GM19467 (cell line): ENCODE data around the gene C1QC.

Experiments used
- ATAC-seq: cut with Tn5 transposase; IDR thresholded peaks from one replicate; pipeline ENCODE4 v1.9.1; 2021; ENCODE audit warnings: mild to moderate bottlenecking, moderate library complexity; ENCODE audit not compliant: unreplicated experiment

Gene C1QC

DNA sequence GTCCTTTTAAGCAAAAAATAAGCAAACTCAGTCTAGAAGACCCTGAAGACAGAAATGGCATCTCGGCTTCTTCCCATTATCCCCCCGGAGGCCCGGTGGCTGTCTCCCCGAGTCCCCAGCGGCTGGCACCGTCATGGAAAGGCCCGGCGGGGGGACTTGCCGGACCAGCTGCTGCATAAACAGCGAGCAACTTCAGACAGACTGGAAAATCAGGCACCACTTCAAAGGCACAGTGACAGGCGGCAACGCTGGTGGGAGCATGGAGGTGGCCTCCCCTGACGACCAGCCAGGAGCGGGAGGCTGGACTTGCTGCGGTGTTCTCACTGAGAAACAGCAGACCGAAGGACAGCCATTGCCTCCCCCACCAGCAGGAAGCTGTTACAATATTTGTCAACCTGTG lies 25.4 kb upstream of the C1QC start:
- no peak for ATAC-seq

DNA sequence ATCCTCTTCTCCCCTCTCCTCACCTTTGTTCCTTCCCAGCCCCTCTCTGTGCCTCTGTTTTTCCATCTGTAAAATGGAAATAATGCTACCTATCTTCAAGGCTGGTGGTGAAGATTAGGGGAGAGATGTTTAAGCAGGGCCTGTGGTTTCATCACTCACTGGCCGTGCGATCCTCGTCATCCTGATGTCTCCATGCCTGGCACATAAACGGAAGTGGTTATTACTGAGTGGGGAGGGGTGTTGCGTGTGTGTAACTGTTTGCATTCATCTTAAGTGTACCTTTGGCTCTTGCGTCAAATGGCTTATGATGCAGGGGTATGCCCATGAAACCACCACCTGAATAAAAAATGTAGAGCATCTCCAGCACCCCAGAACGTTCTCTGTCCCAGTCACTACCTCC lies 24.2 kb upstream of the C1QC start:
- ATAC-seq, result no peak

DNA sequence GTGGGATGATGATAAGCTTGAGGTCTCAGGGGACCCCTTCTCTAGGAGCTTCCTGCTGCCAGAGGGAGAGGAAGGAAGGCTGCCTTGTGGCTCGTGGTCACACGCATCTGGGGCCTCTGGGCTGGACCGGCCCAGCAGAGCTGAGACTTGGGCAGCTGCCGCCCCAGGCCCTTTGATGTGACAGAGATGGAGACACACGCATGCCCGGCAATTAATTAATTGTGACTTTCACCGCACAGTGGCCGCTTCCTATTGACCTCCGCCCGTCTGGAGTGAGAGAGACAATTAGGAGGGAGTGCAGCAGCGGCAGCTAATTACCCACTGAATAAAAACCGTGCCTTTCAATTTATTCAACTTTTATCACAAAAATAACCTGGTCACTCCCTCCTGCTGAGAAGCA lies 23.6 kb upstream of the C1QC start:
- ATAC-seq, result no peak

DNA sequence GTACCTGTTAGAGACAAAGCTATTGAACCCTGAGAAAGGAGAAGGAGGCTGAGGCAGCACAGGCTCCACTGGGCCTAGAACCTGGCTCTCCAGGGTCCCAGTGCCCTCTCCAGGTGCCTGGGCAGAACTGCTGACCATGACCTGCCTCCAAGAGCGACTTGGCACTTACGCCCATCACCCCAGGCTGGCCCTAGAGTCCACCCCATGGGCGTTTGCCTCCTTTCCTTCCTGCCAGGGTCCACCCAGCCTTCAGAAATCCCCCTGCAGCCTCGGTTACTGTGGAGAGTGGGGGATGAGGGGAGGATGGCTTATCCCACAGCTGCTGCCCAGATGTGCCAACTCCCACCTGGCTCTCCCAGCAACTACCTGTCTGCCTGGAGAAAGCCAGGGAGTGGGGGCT lies 21.7 kb upstream of the C1QC start:
- ATAC-seq, result no peak

DNA sequence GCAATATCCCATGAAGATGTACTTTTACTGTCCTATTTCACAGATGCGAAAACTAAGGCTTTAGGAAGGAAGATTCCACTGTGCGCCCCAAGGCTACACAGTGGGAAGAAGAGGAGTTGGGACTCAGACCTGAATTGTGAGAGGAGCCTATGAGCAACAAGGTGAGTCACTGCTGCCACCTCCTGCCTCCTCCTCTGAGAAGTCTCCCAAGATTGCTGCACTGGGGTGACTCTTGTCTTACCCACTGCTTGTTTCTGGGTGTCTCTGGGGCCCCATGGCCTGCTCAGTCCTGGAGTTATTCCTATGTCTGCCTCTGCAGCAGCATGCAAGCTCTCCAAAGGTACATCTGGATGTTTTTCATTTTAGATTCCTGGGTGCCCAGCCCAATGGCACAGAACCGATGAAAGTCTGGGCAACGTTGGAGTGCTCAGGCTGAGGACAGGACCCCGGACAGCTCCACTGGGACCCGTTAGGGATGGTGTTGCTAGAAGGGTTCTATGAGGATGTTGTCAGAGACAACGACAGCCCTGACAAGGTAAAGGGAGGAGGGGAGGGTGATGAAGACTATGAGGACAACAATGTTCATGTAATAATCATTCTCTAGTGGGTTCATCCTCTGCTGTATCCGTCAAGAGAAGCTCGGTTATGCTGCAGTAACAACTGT lies 18.0 kb upstream of the C1QC start:
- ATAC-seq, result no peak

DNA sequence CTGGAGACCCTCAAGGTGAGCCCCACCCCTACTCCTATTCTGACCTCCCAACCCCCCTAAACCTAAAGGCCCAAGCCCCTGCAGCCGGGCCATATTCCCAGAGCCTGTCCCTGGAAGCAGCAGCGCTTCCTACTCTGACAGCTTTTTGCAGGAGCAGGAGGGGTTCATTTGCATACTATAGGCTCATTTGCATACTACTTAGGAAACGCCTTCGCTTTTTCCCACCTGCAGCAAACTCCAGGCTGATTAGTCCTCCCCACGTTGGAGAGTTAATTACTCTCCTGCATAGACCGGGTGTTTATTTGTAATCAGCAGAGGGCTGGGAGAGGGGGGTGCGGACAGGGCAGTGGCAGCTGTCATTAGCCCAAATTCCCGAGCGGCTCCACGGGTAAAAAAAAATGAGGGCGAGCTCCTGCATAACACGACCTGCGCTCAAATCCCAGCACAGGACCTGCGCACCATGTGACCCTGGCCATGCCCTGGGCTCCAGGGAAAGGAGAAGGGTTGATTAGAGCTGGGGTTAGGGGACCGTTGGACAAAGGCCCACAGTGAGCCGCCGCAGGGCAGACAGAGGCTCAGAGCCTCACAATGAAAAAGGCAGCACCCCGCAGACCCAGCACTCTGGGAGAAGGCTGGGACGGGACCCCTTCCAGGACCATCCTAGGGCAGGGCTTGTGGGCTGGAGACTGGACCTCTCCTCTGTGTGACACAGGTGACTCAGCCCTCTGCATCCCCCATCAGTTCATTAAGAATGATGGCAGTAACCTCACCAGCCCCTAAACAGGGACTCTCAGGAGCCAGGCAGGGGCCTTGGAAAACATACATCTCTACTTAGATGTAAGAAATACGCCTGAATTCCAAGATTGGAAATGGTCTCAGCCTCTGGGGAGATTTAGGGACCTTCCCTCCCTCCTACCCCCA lies 16.9 kb upstream of the C1QC start:
- no peak for ATAC-seq

DNA sequence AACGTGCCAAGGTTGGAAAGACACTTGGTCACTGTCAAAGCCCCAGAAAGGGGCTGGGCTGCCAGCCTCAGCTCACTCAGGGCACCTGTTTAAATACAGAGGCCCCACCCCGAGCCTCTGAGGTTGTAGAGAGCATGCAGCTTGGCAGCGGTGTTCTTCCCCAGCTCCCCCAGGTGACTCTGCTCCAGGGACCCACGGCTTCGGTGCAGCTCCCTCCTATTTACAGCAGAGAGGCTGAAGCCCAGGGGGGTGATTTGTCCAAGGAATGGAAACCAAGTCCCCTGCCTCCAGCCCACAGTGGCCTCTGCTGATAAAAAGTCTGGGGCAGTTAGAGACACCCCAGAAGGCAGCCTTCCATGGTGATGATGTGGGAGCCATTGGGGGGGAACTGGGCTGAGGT lies 16.1 kb upstream of the C1QC start:
- ATAC-seq, result no peak

DNA sequence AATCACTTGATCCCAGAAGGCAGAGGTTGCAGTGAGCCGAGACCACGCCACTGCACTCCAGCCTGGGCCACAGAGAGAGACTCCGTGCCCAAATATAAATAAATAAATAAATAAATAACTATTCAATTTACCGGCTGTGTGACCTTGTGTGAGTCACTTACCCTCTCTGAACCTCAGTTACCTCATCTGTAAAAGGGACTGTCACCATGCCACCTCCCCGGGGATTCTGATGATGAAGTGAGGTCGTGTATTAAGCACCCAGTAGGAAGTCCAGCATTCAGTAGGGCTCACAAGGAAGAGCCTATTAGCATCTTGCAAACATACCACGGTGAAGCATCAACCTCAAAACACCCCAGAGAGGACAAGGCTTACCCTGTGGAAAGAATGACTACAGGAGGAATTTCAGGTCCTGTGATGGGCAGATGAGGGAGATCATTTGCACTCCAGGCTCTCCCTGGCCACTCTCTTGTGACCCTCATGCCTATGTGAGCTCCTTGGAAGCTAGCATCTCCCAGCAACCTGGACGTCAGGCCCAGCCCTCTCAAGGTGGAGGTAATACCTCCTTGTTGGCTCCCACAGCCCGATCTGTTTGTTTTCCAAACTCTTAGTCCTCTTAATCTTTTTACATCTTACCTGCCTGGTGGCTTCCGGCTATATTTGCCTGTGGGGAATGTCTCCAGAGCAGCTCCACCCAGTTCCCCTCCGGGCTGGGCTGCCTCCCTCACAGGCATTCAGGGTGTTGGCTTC lies 14.6 kb upstream of the C1QC start:
- ATAC-seq, result no peak

DNA sequence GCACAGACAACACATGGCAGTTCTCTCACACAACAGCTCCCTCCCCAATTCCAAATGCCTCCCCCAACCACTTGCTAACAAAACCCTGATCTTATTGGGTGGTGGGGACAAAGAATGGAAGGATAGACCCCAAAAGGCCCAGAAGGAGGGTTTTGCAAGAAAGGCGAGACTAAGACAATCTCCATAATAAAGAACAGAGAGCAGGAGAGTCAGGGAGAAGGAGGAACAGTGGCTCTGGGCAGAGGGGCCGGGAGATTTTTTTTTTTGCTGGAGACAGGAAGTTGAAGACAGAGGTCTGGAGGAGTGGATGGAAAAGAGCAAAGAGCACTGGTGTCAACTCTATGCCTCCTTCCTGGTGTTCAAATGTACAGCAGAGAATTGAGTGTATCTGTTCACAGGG lies 13.5 kb upstream of the C1QC start:
- ATAC-seq, result no peak

DNA sequence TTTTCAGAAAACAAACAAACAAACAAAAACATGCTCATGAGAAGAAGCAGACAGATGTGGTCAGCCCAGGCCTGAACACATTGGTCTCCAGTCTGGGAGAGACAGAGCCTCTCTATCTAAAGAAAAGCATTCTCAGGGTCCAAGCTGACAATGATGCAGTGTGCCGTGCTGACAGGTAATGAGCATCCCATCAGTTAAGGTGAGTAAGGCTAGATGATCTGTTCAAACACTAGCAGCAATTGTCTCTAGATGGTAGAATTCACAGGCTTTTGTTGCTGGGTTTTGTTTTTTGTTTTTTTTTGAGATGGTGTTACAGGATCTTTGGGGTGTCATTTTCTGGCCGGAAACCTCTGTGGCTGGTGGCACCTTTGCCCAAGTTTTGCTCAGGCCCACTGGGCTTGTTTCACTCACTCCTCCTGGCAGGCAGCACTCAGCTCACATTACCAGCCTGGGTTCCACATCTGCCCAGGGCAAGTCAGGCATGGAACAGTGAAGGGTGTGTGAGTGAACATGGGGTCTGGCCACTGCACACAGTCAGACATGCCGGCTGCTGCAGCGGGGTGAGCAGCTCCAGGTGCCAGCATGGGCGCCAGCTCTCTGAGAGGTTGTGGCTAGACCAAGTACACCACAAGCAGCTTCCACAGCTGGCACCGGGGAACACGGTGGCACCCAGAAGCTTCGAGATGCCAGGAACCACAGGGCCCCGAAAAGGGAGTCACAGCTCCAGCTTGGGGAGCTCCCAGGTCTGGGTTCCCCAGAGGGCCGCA lies 9.6 kb upstream of the C1QC start:
- no peak for ATAC-seq

DNA sequence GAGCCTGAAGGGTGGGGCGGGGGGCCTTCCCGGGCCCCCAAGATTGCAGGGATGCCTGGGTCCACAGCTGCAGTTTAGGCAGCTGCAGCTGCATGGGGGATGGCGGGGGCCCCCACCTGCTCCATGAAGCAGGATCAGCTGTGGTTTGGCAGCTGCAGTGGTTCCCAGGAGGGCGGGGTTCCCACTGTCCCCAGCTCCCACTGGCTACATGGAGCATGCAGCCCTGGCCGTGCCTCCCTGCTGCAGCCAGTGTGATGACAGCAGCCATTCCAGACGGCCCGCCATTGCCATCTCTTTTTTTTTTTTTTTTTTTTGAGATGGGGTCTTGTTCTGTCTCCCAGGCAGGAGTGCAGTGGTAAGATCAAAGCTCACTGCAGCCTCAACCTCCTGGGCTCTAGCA lies 8.0 kb upstream of the C1QC start:
- ATAC-seq, result no peak

DNA sequence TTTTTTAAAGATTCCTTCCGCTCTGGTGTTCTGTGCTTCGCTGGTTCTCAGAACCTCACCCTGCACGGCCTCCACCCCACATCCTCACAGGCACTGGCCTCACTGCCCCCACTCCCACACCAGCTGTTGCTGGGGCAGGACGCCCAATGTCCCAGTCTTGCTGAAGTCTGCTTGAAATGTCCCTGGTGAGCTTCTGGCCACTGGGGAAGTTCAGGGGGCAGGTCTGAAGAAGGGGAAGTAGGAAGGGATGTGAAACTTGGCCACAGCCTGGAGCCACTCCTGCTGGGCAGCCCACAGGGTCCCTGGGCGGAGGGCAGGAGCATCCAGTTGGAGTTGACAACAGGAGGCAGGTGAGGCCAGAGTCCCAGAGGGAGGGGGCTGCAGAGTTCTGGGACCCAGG lies 7.1 kb upstream of the C1QC start, which contains the start of gene C1QA:
C1QA (plus strand) TSS at position 276 of the 400 bp plus-strand sequence. CDS start 989 bp downstream, outside the sequence.
- ATAC-seq, result no peak

DNA sequence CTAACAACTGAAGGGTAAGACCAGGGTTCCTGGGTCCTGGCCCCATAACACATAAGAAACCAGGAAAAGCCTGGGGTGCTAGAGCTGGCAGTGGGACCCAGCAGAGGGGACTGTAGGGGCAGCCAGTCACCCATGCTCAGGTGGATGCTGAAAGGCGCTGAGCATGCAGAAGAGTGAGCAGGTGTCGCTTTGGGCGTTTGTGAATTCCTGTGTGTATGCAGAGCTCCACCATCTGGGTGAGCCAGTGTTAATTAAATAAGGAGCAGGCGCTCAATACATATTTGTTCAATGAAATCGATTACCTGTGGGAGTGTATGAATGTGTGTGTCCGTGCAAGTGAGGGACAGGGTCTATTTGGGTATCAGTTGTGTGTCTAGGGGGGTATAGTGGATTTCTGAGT lies 6.5 kb upstream of the C1QC start:
- ATAC-seq, result no peak

DNA sequence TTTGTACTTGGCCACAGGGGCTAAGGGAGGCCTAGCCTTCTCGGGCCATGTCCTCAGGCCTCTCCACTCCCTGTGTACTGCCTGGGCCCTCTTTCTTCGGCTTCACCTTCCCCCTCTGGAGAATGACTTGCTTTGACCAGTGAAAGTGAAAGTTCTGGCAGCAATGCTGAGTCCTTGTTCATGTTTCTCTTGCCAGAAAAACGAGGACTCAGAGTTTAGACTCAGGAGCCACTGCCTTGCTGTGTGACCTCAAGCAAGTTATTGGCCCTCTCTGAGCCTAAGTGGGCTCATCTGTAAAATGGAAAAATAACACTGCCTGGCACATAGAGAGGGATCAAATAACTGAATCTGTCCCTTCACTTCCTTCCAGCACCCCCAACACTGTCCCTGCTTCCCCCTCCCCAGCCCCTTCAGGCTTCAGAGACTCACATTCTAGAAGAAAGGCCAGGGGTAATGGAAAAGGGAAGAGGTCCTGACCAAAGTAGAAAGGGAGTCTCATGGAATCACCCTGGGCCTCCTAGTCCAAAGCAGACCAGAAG lies 5.5 kb upstream of the C1QC start:
- ATAC-seq, result no peak

DNA sequence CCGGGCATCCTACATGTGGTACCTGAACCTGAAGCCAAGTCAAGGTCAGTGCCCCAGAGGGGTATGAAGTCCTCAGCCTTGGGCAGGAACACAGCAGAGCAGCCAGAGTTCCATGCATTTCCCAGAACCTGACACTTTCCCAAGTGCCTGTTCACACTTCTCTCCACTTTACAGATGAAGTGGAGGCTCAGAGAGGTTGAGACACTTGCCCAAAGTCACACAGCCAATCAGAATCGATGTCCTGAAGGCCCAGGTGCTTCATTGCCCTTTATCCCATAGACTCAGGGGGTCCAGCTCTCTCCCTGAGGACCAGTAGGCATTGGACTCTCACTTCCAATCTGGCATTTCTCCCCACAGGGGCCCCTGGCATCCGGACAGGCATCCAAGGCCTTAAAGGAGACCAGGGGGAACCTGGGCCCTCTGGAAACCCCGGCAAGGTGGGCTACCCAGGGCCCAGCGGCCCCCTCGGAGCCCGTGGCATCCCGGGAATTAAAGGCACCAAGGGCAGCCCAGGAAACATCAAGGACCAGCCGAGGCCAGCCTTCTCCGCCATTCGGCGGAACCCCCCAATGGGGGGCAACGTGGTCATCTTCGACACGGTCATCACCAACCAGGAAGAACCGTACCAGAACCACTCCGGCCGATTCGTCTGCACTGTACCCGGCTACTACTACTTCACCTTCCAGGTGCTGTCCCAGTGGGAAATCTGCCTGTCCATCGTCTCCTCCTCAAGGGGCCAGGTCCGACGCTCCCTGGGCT lies 4.8 kb upstream of the C1QC start:
- no peak for ATAC-seq

DNA sequence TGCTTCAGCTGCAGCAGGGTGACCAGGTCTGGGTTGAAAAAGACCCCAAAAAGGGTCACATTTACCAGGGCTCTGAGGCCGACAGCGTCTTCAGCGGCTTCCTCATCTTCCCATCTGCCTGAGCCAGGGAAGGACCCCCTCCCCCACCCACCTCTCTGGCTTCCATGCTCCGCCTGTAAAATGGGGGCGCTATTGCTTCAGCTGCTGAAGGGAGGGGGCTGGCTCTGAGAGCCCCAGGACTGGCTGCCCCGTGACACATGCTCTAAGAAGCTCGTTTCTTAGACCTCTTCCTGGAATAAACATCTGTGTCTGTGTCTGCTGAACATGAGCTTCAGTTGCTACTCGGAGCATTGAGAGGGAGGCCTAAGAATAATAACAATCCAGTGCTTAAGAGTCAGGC lies 4.1 kb upstream of the C1QC start:
- no peak for ATAC-seq

DNA sequence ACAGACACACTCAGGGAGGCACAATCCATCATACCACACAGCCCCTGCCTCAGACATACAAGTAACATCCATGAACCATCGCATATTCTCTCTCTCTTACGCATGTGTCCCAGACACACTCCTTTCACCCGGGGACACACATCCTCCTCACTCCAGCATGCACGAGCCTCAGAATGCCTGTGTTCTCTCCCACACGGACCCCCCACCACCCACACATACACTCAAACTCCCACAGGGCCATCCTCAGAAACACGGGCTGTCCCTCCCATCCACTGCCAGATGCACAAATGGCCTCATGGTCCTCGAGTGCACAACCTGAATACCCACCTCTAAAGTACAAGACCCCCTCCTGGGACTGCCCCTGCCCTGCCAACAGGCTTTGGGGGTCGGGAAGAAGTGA lies 2.2 kb upstream of the C1QC start:
- no peak for ATAC-seq

DNA sequence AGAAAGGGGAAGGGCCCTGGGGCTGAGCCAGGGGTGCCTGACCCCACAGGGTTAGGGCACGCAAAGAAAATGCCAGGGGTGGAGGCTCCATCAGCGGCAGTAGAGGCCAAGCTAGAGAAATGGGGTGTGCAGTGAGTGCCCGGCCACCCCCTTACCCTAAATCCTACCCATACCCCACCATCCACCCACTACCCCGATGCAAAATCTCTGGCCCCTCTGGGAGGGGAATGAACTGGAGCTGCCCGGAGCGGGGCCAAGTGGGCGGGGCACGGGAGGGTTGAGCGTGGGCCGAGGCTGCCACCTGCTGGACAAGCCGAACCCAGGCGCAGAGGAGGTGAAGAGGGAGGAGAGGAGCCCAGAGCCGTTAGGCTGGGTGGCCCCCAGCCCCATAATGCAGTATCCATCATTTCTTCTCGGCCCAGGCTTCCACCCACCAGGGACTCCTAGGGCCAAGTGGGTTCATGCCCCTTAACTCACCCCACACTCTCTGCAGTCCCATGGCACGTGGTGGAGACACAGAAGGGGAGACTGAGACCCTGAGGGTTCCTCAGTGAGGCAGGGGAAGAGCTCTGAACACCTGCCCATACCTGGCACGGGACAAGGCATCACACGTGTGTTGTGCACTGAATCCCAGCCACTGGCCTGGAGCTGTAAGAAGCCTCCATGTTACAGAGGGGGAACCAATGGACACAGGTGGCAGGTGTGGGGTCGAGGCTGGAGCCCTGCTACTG lies 1.4 kb upstream of the C1QC start:
- no peak for ATAC-seq

DNA sequence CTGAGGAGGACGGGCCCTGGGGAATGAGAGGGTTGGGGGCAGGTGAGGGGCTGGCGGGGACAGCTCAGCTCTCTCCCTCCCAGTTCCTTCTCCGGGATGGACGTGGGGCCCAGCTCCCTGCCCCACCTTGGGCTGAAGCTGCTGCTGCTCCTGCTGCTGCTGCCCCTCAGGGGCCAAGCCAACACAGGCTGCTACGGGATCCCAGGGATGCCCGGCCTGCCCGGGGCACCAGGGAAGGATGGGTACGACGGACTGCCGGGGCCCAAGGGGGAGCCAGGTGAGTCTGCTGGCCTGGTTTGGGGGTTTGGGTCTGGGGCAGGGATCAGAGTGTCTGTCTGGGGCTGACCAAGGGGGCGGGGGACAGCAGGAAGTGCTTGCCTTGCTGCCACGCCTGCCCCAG lies 495 bp downstream of the C1QC start:
- ATAC-seq, result no peak
